GM21390 (cell line): ENCODE measurements around the gene FAAH.

ENCODE experiments used
- ATAC-seq: cut with Tn5 transposase; IDR thresholded peaks from one replicate; pipeline ENCODE4 v1.9.1; 2021; ENCODE audit not compliant: unreplicated experiment

Gene FAAH

GRCh38 chr1:46400421-46400820, 6.3 kb downstream of the FAAH start:
- no peak for ATAC-seq

GRCh38 chr1:46401154-46401913, 7.2 kb downstream of the FAAH start:
- ATAC-seq: no peak

GRCh38 chr1:46401964-46402626, 8.0 kb downstream of the FAAH start:
- ATAC-seq: no peak

- ATAC-seq: no peak
Observed at GRCh38 chr1:46403916-46404315, 9.8 kb downstream of the FAAH start.

- no peak for ATAC-seq
Observed at GRCh38 chr1:46404482-46405196, 10.5 kb downstream of the FAAH start.

GRCh38 chr1:46405197-46405555, 11.1 kb downstream of the FAAH start:
- ATAC-seq: no peak

- ATAC-seq: no peak
Observed at GRCh38 chr1:46405724-46406123, 11.6 kb downstream of the FAAH start.

GRCh38 chr1:46406881-46407608, 12.9 kb downstream of the FAAH start:
- ATAC-seq: no peak

- ATAC-seq: no peak
Observed at GRCh38 chr1:46407636-46408035, 13.5 kb downstream of the FAAH start.

GRCh38 chr1:46408356-46409062, 14.4 kb downstream of the FAAH start:
- ATAC-seq: no peak

- no peak for ATAC-seq
Observed at GRCh38 chr1:46409063-46409372, 14.9 kb downstream of the FAAH start.

GRCh38 chr1:46410156-46411009, 16.3 kb downstream of the FAAH start:
- ATAC-seq: no peak

- no peak for ATAC-seq
Observed at GRCh38 chr1:46411010-46411405, 16.9 kb downstream of the FAAH start.

- no peak for ATAC-seq
Observed at GRCh38 chr1:46411601-46412341, 17.7 kb downstream of the FAAH start.

GRCh38 chr1:46412893-46413595, 18.9 kb downstream of the FAAH start:
- ATAC-seq: no peak

GRCh38 chr1:46413596-46413985, 19.5 kb downstream of the FAAH start:
- ATAC-seq: no peak

- ATAC-seq: no peak
Observed at GRCh38 chr1:46415514-46415913, 21.4 kb downstream of the FAAH start.

- no peak for ATAC-seq
Observed at GRCh38 chr1:46418976-46419375, 24.9 kb downstream of the FAAH start.

- no peak for ATAC-seq
Observed at GRCh38 chr1:46420533-46420915, 26.4 kb downstream of the FAAH start.
